Fibroblast of the aortic adventitia (primary cell): ENCODE data around the gene AHCYL2. TPM values are rescaled to one million over a fixed set of nuclear protein-coding genes. Genes with fewer than 3 reads are reported as not detected.

ENCODE experiments used
- DNase-seq: peaks from one replicate; pipeline ENCODE4 v3.0.0-alpha.2; 2010; ENCODE audit warnings: low read depth
- H3K4me3 ChIP-seq: 2 replicates; pipeline ENCODE4 v1.5.1; 2011; ENCODE audit warnings: low read depth, mild to moderate bottlenecking, control low read depth, low read length, moderate library complexity
- total RNA-seq: library from RNA; depleted of rRNA; stranded (reverse); fragments of >200 nt; gene quantifications from 2 replicates; pipeline ENCODE4 v1.2.3, GENCODE V29; 2012; ENCODE audit warnings: low replicate concordance
- TF ChIP-seq, protein P1 (sequence below): IDR thresholded peaks from 2 replicates; pipeline ENCODE4 v1.5.1; 2011; ENCODE audit warnings: mild to moderate bottlenecking, low read length, control low read depth, inconsistent platforms; ENCODE audit not compliant: insufficient read depth

The AHCYL2 gene
- total RNA-seq, 1 donor: 12.1 TPM

DNA sequence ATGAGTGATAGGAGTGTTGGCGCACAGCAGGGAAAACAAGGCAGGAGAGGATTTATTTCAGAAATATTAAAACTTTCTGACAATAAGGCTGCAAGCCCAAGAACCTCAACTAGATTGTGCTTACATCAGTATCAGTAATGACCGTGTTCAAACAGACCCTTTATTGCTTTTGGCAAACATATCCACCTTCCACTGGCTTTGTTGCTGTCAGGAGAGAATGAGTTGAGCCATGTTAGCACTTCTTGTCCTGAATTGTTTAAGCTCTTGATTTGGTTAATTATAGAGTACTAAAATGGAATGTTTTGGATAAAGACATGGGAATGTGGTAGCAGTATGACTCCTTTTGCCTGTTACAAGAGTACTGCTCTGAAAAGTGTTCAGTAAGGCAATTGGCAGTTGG, 3.8 kb downstream of the AHCYL2 start:
- H3K4me3 ChIP-seq: no peak overlapping the region
- TF ChIP-seq, protein P1, sequence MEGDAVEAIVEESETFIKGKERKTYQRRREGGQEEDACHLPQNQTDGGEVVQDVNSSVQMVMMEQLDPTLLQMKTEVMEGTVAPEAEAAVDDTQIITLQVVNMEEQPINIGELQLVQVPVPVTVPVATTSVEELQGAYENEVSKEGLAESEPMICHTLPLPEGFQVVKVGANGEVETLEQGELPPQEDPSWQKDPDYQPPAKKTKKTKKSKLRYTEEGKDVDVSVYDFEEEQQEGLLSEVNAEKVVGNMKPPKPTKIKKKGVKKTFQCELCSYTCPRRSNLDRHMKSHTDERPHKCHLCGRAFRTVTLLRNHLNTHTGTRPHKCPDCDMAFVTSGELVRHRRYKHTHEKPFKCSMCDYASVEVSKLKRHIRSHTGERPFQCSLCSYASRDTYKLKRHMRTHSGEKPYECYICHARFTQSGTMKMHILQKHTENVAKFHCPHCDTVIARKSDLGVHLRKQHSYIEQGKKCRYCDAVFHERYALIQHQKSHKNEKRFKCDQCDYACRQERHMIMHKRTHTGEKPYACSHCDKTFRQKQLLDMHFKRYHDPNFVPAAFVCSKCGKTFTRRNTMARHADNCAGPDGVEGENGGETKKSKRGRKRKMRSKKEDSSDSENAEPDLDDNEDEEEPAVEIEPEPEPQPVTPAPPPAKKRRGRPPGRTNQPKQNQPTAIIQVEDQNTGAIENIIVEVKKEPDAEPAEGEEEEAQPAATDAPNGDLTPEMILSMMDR: no peak
- no peak for DNase-seq

DNA sequence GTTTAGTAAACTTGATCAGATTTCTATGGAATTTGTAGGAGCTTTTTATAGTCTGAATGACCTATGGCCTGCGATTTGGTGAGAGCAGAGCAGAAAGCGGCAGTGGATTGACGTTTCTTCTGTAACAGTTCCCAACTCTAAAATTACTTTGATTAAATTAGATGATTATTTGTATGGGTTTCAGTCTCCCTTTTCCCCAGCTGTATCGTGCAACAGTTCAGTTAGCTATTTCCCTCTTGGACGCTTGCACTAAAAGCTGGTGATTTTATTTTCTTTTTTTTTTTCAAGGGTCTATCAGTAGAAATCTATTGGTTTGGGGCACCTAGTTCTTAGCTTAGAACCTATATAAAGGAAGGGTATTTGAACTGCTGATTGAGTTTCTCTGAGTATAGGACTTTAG, 6.8 kb downstream of the AHCYL2 start:
- no peak overlapping the region for H3K4me3 ChIP-seq

DNA sequence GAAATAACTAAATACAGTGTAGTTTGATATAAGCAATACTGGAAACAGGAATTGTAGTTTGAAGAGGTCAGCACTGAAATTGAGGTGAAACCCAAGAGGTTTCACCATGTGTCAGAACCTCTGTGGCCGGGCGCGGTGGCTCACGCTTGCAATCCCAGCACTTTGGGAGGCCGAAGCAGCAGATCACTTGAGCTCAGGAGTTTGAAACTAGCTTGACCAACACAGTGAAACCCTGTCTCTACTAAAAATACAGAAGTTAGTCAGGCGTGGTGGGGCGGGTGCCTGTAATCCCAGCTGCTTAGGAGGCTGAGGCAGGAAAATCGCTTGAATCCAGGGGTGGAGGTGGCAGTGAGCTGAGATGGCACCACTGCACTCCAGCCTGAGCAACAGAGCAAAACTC, 13.7 kb downstream of the AHCYL2 start:
- no peak overlapping the region for H3K4me3 ChIP-seq
- TF ChIP-seq, protein P1: no peak
- no peak for DNase-seq

More for the DNA sequence above, 6.8 kb downstream of the AHCYL2 start:
- no peak for DNase-seq
- TF ChIP-seq, protein P1: no peak

DNA sequence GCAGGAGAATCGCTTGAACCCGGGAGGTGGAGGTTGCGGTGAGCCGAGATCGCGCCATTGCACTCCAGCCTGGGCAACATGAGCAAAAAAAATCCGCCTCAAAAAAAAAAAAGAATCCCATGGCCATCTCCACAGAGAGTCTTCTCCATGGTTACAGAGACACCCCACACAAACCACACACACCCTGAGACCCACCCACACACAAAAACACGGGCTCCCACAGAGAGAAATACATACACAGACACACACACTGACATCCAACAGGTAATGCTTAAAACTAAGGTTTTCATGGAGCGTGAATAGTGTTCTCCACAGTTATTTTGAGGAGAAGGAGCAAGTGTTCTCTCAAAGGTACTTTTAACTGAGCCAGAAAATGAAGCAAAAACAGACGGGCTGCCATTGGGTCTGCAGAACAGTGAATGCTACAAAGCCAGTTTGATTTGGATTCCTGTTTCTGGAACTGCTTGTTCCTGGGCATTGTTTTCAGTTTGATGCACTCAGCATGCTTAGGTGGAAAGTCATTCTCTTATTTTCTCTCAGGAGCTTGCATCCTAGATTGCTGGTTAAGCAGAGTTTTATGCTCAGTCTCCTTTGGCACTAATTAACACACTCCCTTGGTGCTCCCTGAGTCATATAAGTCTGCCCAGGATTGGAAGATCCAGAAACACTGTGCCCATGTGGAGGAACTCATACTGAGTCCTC, 15.4 kb downstream of the AHCYL2 start:
- TF ChIP-seq, protein P1: no peak
- DNase-seq: no peak

DNA sequence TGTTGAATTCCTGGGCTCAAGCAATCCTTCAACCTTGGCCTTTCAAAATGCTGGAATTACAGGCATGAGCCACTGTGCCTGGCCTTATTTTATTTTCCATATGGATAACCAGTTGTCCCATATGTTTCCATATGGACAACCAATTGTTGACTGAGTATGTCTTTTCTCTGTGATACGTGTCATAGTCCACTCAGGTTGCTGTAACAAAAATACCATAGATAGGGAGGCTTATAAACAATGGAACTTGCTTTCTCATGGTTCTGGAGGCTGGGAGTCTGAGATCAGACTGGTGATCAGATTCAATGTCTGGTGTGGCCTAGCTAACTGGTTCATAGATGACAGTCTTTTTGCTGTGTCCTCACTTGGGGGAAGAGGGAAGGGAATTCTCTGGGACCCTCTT, 19.4 kb downstream of the AHCYL2 start:
- TF ChIP-seq, protein P1: no peak
- H3K4me3 ChIP-seq: no peak overlapping the region
- no peak for DNase-seq

More for the DNA sequence above, 15.4 kb downstream of the AHCYL2 start:
- no peak overlapping the region for H3K4me3 ChIP-seq

DNA sequence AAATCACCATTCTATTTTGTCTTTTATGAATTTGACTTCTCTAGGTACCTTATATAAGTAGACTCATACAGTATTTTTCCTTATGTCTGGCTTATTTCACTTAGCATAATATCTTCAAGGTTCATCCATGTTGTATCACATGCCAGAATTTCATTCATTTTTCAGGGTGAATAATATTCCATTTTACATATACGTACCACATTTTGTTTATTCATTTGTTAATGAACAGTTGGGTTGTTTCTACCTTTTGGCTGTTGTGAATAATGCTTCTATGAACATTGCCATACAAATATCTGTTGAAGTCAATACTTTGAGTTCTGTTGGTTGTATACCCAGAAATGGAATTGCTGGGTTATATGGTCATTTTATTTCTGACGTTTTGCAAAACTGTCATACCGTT, 20.7 kb downstream of the AHCYL2 start:
- TF ChIP-seq, protein P1: no peak
- DNase-seq: no peak
- no peak overlapping the region for H3K4me3 ChIP-seq

DNA sequence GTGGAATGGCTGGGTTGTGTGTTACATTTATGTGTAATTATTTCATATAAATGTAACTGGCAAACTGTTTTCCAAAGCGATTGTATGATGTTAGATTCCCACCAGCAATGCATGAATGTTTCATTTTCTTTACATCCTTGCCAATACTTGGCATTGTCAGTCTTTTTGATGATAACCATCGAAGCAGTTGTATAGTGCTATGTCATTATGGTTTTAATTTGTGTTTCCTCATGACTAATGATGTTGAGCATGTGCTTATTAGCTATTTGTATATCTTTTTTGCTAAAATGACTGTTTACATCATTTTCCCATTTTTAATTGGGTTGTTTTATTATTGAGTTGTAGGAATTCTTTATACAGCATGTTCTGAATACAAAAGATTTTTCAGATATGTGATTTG, 22.3 kb downstream of the AHCYL2 start:
- no peak overlapping the region for H3K4me3 ChIP-seq
- TF ChIP-seq, protein P1: no peak
- no peak for DNase-seq
